PC-9 (cell line): ENCODE data around the gene RXRA.

ENCODE experiments used
- CTCF ChIP-seq: fragments of 200-600 bp; sonication (generic); conservative IDR thresholded peaks from 2 replicates; pipeline ENCODE4 v1.6.1; 2017; ENCODE audit warnings: mixed run types, antibody characterized with exemption, mild to moderate bottlenecking, moderate library complexity
- EZH2 ChIP-seq: fragments of 200-600 bp; sonication (generic); IDR thresholded peaks from 2 replicates; pipeline ENCODE4 v1.8.0; 2017; ENCODE audit warnings: antibody characterized with exemption, low read depth

- no peak for TF ChIP-seq CTCF
- TF ChIP-seq EZH2 = no peak
These were observed 118.7 kb downstream of the RXRA start for GRCh38 chr9:134445000-134445399.
